GM18511 (cell line): ENCODE results near the gene ATP2C2.
"Not testable (repeated sequence)": the region's sequence is repeated elsewhere in the genome, so short reads cannot be mapped to it uniquely, and the experiment has no call there.

ENCODE experiments used
- ATAC-seq: cut with Tn5 transposase; IDR thresholded peaks from one replicate; pipeline ENCODE4 v1.9.1; 2021; ENCODE audit warnings: mild to moderate bottlenecking, moderate library complexity; ENCODE audit not compliant: unreplicated experiment

The ATP2C2 gene

GRCh38 chr16:84418056-84418849, 49.9 kb downstream of the ATP2C2 start:
- ATAC-seq: no peak

GRCh38 chr16:84419730-84420129, 51.4 kb downstream of the ATP2C2 start:
- ATAC-seq: no peak

GRCh38 chr16:84420556-84420955, 52.2 kb downstream of the ATP2C2 start:
- not testable (repeated sequence) for ATAC-seq

- ATAC-seq: no peak
These were observed 53.0 kb downstream of the ATP2C2 start for GRCh38 chr16:84421081-84421937.

GRCh38 chr16:84421938-84422220, 53.5 kb downstream of the ATP2C2 start:
- ATAC-seq: no peak

- ATAC-seq: no peak
These were observed 55.1 kb downstream of the ATP2C2 start for GRCh38 chr16:84423416-84423837.

- ATAC-seq: no peak
These were observed 57.4 kb downstream of the ATP2C2 start for GRCh38 chr16:84425696-84426095.

- ATAC-seq: no peak
These were observed 58.5 kb downstream of the ATP2C2 start for GRCh38 chr16:84426804-84427203.

GRCh38 chr16:84427553-84427952, 59.2 kb downstream of the ATP2C2 start:
- ATAC-seq: no peak

- ATAC-seq: no peak
These were observed 62.5 kb downstream of the ATP2C2 start for GRCh38 chr16:84430860-84431259.

GRCh38 chr16:84434800-84435199, 66.5 kb downstream of the ATP2C2 start:
- ATAC-seq: no peak

GRCh38 chr16:84436196-84436595, 67.9 kb downstream of the ATP2C2 start:
- no peak for ATAC-seq

GRCh38 chr16:84438971-84439696, 70.8 kb downstream of the ATP2C2 start:
- ATAC-seq: no peak

- ATAC-seq: no peak
These were observed 74.2 kb downstream of the ATP2C2 start for GRCh38 chr16:84442416-84443145.

- no peak for ATAC-seq
These were observed 74.9 kb downstream of the ATP2C2 start for GRCh38 chr16:84443166-84443802.

GRCh38 chr16:84444476-84444875, 76.1 kb downstream of the ATP2C2 start:
- ATAC-seq: no peak

GRCh38 chr16:84446084-84446483, 77.7 kb downstream of the ATP2C2 start:
- no peak for ATAC-seq

- ATAC-seq: no peak
These were observed 78.5 kb downstream of the ATP2C2 start for GRCh38 chr16:84446596-84447392.

- ATAC-seq: no peak
These were observed 80.1 kb downstream of the ATP2C2 start for GRCh38 chr16:84448444-84448843.
